SHP77 treated with DMSO at 0.1 percent for 48 hours (cell line): ENCODE results near the gene HSPA12B.

ENCODE experiments used
- DNase-seq: peaks from one replicate; lab custom pipeline; 2025; lab: John Stamatoyannopoulos, UW

Gene HSPA12B

DNA sequence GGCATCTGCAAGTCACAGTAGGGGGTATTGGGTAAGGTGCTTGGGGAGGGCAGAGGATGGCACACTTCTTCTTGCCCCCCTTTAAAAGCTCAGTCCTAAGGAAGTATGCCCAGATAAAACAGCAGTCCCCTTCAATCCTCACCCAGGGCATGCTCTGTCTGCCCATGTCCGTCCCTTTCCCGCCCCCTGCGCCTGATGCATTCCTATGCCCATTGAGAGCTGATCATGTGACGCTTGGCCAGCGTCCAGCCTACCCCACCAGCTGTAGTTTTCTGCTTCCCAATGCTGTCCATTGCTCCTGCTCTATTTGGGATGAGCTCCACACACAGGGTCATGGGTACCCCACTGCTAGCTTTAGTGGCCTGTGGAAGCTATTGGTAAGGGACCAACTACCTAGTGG, 28.4 kb upstream of the HSPA12B start:
- no peak for DNase-seq

DNA sequence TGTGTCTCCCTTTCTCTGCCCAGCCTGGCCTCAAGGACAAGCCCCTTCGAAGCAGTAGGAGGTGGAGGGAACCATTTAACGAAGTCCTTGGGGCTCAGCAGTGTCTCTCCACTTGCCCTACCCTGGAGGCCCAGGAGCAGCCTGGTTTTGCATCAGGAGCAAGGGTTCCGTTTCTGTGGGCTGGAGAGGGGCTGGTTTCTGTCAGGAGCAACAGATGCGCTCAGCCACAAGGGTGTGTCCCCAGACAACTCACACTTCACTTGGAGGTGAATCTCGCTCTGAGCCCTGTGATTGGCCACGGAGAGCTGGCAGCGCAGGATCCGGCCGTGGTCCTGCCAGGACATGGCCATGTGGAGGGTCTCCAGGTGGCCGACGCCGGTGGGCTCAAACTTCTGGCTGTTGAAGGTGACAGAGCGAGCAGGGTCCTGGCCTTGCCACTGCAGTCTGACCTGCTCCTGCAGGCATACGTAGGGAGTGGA, 27.0 kb upstream of the HSPA12B start:
- no peak for DNase-seq

DNA sequence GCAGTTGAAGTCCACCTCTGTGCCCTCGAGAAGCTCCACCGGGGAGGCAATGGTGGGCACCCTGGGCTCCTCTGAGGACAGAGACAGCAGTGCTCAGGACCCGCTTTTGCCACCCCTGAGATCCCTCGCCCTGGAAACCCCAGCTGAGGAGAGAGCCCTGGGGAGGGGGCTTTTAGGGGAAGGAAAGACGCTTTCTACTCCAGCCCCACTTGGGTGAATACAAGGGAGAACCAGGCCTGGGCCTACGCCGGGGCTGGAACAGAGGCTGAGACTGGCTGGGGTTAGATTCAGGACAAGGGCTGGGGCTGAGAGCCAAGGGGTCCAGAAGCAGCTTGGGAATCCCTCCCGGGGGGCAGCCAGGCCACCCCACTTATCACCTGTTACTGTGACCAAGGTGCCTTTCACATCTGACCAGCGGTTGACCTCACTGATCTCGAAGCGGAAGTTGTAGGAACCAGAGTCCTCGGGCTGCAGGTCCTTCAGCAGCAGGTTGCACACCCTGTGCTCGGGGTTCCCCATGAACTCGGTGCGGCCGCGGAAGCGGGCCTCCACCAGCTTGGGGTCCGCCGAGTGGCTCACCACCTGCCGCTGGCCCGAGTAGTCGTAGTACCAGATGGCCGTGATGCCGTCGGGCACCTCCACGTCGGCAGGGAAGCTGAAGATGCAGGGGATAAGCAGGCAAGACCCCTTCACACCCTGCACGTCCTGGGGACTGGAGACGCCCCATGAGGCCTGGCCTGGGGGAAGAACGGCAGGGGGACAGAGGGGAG, 26.3 kb upstream of the HSPA12B start:
- no peak for DNase-seq

DNA sequence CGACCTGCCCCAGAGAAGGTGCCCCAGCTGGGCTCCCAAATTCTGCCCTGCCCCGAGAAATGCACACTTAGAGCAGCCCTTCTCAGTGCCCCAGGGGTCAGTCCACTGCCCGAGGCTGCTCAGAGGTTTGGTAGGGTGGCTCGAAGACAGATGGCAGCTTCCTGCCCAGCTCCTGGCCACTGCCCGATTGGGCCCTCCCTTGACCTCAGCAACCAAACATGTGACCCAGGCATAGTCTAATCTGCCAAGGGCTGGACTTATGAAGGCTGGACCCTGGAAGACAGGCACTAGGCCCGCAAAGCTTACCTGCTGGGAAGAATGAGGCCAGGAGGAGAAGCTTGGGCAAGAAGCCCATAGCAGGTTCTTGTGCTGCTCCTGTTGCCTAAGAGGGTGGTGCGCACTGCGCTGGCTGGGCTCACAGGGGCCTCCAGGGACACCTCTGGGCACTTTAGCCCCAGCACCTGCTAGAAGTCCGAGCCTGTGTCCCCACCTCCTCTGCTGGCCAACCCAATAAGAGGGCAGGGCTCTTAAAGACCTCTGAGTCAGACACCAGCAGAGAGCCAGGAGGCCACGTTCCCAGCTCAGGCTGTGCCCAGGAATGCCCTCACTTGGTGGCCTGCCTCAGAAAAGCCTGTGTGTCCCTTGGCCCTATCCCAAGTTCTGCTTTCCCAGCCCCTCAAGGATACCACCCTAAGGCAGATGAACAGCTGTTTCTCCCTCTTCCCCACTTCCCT, 25.5 kb upstream of the HSPA12B start:
- DNase-seq, result no peak

DNA sequence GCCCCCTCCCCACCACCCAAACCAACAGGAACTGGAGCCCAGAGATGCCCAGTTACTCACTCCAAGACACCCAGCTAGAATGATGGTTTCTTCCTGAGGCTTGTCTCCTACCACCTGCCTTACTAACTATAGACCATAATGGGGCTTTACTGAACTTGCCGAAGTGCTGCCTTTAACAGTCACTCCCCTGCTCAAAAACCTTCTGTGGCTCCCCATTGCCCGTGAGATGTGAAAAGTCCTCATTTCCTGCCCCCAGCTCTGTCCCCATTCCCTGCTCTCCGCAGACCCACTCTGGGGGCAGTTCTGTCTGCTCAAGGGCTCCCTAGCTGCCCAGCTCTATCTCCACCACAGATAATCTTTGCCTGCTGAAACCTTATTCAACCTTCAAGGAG, 25.0 kb upstream of the HSPA12B start:
- no peak for DNase-seq

DNA sequence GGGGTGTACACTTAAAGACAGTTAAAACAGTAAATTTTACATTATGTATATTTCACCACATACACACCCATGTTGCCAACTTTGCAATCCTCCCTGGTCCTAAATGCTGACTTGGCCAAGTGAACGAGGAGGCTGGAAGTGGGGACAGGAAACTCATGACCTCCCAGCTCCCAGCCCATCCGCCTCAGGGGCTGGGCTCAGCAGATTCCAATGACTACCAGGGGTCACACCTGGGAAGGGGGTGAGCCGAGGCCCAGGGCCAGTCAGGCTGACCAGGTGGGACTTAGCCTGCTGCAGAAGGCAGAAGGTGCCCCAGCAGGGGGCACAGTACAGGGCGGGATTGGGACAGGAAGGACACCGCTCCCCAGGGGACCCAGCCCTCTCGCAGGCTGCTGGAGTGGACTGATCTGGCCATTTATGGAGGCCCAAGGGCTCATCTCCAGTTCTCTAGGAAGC, 22.4 kb upstream of the HSPA12B start:
- no peak for DNase-seq

DNA sequence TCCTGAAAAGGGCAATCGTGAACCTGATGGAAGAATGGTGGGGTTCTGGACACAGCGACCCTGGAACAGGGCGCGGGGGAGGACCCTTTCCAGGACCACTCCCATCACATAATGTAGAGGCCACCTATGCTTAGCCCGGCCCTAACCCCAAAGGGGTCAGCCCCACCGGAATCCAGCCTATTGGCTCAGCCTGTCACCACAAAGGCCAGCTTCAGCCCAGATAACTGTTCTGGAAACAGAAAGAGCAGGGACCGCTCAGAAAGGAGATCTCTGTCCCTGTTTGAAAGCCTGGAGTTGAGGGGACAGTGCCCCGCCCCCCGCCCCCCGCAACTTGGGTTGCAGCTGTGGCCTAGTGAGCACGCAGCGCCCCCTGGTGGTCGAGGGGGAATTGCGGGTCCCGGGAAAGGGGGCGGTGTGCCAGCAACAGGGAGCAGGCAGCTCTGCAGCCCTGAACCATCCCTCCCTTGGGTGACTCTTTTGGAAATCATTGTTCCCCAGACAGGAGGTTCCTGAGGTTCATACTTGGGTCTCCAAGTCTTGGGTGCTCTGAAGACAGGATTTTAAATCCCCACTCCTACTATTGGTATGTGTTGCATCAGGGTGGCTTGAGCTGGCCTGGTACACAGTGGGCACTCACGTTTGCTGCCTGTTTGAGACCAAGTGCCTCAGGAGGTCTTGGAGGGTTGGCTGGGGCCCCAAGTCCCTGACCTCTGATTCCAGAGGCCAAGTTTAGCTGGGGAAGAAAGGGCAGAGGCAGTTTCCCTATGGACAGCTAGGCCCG, 21.6 kb upstream of the HSPA12B start:
- DNase-seq, result no peak

DNA sequence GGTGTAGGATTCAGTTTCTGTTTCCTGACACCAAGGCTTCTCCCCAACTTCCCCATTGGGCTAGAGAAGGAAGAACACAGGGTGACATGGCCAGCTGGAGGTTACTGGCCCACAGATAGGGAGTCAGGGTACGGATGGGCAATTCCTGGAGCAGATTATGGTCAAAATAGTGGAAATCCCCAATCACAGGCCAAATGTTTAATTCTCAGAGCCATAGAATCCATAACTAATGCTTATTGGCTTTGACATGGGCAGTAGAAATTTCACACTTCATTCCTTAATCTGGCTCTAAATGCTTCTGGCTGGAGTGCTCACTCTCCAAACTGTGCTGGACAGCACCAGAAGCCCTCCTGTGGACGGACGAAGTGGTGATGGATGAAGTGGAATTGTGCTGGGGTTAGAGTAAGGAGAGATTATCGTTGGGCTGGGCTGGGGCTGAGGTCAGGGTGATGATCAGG, 21.0 kb upstream of the HSPA12B start:
- DNase-seq, result no peak

DNA sequence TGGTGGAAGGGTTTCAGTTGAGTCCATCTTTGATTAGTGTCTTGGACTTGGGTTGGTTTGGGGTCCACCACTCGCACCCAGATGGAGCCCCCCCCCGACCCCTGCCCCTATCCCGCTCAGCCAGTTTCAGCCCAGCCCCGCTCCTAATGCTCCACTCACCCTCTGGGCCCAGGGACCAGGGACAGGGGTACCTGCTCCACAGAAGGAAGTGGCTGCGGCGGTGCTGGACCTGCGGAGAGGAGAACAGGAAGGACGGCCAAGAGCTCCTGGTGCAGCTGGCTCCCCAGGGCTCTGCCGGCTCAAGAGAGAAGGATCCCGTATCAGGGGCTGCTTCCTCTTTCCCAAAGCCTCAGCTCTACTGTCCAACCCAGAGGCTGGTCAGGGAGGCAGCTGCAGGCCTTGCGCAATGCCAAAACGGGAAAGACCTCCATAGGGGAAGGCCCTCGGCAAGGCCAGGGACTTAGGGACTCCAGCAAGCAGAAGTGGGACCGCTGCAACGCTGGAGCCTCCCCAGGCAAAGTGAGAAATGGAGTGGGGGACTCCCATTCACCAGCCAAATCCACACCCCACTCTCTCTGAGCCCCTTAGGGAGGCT, 20.1 kb upstream of the HSPA12B start, which contains the start of gene SIGLEC1:
SIGLEC1 (minus strand) TSS at position 322 of the 595 bp plus-strand sequence. CDS start 5,472 bp downstream, outside the sequence.
- DNase-seq, result no peak

DNA sequence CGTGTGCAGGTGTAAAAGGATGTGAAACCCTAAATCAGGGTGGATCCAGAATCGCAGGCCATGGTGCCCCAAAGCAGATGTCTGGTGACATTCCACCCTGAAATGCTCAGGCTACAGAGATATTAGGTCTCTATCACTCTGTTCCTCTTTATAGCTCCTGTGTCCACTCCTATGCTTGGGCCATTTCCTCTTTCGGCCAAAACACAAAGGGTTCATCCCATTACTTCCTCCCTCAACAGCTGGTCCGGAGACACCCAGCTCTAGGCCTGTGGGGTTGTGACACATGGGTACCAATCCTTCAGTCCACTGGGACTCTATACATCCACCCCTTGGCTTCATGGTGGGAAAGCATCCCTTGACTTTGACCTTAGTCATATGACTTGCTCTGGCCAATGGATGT, 18.4 kb upstream of the HSPA12B start:
- no peak for DNase-seq

DNA sequence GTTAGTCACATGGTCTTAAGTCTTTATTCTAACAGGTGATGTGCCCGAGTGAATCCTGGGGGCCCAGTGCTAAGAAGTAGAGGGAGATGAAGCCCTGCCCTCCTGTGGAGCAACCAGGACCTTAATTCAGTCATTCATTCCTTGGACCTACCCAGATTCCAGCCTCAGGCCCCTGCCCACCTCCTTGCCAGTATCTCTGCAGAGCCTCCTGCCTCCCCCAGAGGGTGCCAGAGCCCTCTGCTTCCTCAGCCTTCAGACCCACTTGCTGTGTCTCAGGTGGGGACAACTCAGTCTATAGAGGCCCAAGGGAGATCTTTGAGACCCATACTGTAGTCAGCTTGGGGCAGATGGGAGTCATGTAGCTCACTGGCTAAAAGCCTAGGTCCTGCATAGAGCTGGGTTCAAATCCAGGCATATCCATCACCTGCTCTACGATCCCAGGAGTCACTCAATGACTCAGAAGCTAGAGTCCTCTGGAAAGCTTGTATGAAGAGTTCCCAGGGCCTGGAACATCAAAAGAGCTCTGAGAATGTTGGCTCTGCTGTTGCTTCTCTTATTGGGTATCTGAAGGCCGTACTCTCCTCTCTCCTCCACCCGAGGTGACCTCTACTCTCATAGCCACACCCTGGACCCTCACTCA, 16.2 kb upstream of the HSPA12B start:
- peak; percentile 27 for DNase-seq

DNA sequence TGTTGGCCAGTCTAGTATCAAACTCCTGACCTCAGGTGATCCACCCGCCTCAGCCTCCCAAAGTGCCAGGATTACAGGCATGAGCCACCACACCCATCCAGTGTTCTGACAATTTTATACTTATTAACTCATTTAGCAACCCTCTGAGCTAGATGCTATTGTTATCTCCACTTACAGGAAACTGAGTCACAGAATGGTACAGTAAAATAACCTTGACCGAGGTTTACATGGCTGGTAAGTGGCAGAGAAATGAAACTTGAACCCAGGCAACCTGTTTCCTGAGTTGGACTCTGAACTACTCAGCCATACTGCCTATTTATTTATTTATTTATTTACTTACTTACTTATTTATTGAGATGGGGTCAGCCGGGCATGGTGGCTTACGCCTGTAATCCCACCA, 13.4 kb upstream of the HSPA12B start:
- no peak for DNase-seq

DNA sequence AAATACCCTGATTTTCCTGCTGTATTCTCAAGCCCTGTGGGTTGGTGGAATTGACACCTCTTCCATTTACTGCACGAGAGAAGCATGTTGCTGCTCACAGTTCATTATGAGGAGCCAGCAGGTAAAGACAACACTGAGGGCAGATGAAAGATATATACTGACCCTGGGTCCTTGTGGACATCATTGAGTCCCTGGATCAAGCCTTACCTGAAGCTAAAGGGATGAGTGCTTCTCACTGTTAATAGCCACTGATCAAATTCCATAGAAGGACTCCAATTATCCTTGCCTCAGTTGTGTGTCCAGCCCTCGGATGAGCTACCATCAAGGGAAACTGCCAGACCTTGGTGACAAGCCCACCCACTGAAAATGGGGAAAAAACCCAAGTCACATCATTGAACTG, 12.4 kb upstream of the HSPA12B start:
- DNase-seq, result no peak

DNA sequence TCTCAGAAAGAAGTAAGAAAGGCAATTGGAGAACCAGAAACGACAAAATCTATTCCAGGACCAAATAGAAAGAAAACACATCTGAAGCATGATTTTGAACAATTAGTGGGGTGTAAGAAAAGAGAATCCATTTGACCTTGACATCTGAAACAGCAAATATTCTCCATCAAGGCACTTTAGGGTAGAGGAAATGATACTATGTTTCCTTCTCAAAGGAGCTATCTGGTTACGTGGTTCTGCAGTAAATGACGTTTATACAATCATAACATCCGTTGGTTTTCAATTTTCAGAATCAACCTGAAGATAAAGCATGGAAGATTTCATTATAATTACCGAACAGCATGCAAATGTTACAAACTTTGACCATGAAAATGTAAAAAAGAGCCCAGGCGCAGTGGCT, 11.9 kb upstream of the HSPA12B start:
- no peak for DNase-seq

DNA sequence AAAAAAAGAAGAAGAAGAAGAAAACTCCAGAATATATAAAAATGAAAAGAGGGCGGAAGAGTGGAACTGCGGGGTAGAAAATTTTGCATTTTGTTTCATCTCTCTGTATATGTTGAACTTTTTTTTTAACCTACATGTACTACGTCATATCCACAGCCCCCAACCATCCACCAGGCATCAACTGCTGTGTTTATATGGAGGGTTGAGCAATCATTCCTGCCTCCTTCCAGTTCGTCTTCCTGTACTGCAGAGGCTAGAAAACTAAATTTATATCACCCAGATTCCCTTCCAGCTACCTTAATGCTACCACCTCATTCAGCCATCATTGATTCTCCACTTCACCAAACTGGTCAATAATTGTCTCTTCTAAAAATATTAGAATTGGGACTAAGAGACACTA, 10.6 kb upstream of the HSPA12B start:
- DNase-seq, result no peak

DNA sequence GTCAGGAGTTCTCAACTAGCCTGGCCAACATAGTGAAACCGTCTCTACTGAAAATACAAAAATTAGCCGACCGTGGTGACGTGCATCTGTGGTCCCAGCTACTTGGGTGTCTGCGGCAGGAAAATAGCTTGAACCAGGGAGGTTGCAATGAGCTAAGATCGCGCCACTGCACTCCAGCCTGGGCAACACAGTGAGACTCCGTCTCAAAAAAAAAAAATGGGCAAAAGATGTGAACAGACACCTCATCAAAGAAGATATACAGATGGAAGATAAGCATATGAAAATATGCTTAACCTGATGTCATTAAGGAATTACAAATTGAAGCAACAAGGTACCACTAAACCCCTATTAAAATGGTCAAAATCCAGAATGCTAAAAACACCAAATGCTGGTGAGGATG, 9.2 kb upstream of the HSPA12B start:
- no peak for DNase-seq

DNA sequence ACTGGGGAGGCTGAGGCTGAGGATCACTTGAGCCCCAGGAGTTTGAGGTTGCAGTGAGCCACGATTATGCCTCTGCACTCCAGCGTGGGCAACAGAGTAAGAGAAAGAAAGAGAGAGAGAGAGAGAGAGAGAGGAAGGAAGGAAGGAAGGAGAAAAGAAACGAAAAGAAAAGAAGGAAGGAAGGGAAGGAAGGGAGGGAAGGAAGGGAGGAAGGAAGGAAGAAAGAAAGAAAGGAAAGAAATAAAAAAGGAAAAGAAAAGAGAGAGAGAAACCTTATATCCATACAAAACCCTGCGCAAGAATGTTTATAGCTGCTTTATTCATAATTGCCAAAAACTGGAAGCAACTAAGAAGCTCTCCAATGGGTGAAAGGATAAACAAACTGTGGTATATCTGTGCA, 8.1 kb upstream of the HSPA12B start:
- no peak for DNase-seq

DNA sequence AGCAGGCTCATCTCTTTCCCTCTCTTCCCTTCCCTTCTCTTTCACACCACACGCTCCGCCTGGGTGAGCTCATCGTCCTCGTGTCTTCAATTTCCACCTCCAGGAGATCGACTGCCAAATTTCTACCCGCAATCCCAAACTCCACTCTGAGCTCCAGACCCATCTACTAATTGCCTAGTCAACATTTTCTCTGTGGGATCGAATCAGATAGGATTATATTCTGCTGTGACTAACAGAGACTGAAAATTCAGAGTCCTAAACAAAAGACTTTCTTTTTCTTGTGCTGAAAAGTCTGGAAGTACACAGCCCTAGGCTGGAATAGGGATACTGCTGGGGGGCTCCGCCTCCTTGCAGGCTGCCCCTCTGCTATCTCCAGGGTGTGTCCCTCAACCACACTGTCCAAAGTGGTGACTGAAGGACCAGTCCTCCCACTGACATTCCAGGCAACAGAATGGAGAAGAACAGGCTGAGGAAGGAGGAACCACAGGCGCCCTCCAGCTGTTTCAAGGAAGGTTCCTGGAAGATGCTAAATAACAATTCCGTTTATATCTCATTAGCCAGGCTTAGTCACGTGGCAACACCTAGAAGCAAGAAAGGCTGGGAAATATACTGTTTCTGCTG, 5.0 kb upstream of the HSPA12B start:
- DNase-seq, result no peak

DNA sequence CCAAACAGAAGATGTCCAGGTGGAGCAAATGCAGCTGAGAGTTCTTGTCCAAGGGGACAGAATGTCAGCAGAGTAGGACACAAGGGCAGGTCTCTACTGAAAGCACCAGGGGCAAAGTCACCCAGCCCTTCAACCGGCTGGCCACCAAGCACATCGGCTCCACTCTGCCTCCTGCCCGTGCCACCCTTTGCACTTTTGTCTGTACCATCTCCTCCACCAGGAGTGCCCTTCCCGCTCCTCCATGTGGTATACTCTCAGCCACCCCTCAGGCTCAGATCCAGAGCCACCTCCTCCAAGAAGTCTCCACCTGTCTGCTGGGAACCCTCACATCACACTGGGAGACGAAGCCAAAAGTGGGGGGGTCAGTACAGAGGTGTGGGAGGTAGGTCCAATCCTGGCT, 4.1 kb upstream of the HSPA12B start:
- DNase-seq, result no peak

DNA sequence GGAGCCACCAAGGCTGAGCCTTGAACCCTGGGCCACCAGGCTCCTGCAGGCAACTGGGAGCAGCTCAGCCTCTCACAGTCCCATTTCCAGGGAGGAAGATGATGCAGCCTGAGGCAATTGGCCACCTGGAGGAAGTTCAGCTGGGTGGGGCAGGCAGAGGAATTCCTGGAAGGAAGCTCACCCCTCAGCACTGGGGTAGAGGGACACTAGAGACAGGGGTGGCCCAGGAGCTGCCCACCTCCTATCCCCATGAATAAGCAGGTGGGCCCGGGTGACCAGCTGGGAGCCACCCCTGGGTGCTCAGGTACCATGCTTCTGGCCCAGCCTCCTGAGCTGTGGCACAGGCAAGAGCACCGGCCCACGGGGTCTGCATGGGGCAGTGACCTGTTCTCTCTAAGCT, 3.6 kb upstream of the HSPA12B start:
- DNase-seq, result no peak

DNA sequence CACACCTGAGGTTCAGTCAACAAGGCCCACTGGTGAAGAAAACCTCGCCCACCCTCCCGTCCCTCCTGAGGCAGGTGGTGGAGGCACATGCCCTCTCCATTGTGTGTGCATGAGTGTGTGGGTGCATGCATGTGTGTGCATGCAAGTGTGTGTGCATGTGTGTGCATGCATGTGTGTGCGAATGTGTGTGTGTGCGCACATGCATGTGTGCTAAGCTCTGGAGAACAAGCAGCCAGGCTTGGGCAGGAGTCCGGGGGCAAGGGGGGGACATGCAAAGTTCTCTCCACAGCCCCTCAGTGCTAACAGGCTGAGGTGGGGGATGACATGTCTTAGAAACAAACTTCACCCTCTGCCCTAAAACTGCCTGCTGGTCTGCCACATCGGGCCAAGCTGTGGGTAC, 3.1 kb upstream of the HSPA12B start:
- no peak for DNase-seq
